Measurements from ENCODE around the gene TAP2.

TAP2 gene

GRCh38 chr6:32867022-32867477 lies 28.5 kb upstream of the TAP2 start:
- Histone ChIP-seq H3K9me3 (no peaks in the 10 kb centered on the region), H3K4me1 (peaks cover 3% of the 10 kb centered on the region; the same call in 1 of the 2 replicates), H3K4me3 (ENCODE audit: low read depth, low read length) (no peak overlapping the region), H3K36me3 (no peaks in the 10 kb centered on the region), H3K27me3 (peaks cover 75% of the 10 kb centered on the region)
- no peak for DNase-seq
- TF ChIP-seq, protein P1, sequence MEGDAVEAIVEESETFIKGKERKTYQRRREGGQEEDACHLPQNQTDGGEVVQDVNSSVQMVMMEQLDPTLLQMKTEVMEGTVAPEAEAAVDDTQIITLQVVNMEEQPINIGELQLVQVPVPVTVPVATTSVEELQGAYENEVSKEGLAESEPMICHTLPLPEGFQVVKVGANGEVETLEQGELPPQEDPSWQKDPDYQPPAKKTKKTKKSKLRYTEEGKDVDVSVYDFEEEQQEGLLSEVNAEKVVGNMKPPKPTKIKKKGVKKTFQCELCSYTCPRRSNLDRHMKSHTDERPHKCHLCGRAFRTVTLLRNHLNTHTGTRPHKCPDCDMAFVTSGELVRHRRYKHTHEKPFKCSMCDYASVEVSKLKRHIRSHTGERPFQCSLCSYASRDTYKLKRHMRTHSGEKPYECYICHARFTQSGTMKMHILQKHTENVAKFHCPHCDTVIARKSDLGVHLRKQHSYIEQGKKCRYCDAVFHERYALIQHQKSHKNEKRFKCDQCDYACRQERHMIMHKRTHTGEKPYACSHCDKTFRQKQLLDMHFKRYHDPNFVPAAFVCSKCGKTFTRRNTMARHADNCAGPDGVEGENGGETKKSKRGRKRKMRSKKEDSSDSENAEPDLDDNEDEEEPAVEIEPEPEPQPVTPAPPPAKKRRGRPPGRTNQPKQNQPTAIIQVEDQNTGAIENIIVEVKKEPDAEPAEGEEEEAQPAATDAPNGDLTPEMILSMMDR (IDR thresholded peaks at IDR 0.05; ENCODE audit: low read depth, low read length): no peak

DNA sequence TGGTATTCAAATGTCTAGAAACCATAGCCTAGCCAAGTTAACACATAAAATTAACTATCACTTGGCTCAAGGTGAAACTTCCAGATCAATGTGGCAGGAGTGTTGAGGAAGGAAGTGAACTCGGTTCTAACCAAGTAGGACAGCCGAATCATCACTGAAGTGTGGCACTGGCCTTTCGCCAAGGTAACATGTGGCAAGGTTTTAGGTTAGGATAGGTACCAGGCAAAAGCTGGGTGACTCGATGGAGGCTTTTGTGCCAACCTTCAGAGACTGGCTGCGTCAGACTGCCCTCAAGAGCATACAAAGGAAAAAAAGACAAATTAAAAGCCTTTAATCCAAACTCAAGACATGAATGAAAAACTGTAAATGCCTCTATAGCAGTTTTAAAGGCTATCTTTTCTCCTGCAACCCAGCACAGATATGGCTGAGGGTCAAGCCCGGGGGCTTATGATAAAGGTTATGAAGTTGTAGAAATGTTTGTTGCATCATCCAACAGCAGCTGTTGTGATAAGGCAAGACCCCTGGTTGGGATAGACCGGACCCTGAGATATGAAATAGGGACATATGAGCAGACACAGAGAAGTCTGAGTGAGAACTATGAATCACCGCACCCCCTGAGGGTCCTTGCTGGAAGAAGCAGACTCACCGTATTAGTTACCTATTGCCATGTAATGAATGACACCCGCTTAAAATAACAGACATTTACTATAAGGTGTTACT lies 27.3 kb upstream of the TAP2 start:
- H3K36me3 ChIP-seq: no peaks in the 10 kb centered on the region
- no peak for DNase-seq
- no peak overlapping the region for H3K4me3 ChIP-seq (ENCODE audit: low read depth, low read length)
- no peaks in the 10 kb centered on the region for H3K9me3 ChIP-seq
- H3K27me3 ChIP-seq: peaks cover 77% of the 10 kb centered on the region
- TF ChIP-seq, protein P1 (IDR thresholded peaks at IDR 0.05; ENCODE audit: low read depth, low read length): no peak
- H3K4me1 ChIP-seq: peaks cover 3% of the 10 kb centered on the region

- H3K4me1 ChIP-seq: no peaks in the 10 kb centered on the region; the same call in 1 of the 2 replicates
Observed at GRCh38 chr6:32862725-32863124, 24.2 kb upstream of the TAP2 start.

DNA sequence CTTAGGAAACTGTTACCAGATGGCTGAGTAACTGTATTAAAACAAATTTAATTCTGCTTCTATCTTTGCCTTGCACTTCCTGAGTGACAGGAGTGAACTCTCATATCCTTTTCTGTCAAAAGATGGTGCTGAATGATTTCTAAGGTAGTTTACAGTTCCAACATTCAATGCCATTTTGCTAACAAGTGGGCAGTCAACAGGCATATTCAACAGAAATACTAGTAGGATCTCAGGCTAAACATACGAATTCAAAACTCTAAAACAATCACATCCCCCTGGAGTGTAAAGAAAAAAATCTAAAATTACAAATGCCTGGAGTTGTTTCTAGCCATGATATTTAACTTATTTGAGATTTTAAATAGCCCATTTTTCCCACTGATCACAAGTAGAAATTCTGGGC lies 22.1 kb upstream of the TAP2 start:
- H3K36me3 ChIP-seq: no peaks in the 10 kb centered on the region
- H3K9me3 ChIP-seq: no peaks in the 10 kb centered on the region
- TF ChIP-seq, protein P1 (IDR thresholded peaks at IDR 0.05; ENCODE audit: low read depth, low read length): no peak
- peaks cover 94% of the 10 kb centered on the region for H3K27me3 ChIP-seq
- no peaks in the 10 kb centered on the region; the same call in 1 of the 2 replicates for H3K4me1 ChIP-seq
- no peak overlapping the region for H3K4me3 ChIP-seq (ENCODE audit: low read depth, low read length)
- no peak for DNase-seq

More at GRCh38 chr6:32862725-32863124, 24.2 kb upstream of the TAP2 start:
- DNase-seq: no peak
- TF ChIP-seq, protein P1 (IDR thresholded peaks at IDR 0.05; ENCODE audit: low read depth, low read length): no peak
- H3K27me3 ChIP-seq: peaks cover 94% of the 10 kb centered on the region
- H3K4me3 ChIP-seq (ENCODE audit: low read depth, low read length): no peak overlapping the region
- no peaks in the 10 kb centered on the region for H3K36me3 ChIP-seq
- no peaks in the 10 kb centered on the region for H3K9me3 ChIP-seq

- TF ChIP-seq, protein P1 (IDR thresholded peaks at IDR 0.05; ENCODE audit: low read depth, low read length): no peak
- no peak for DNase-seq
- Histone ChIP-seq H3K4me1 (no peaks in the 10 kb centered on the region; the same call in 1 of the 2 replicates), H3K9me3 (no peaks in the 10 kb centered on the region), H3K27me3 (peaks cover 94% of the 10 kb centered on the region), H3K36me3 (no peaks in the 10 kb centered on the region), H3K4me3 (ENCODE audit: low read depth, low read length) (no peak overlapping the region)
Observed at GRCh38 chr6:32858194-32858593, 19.7 kb upstream of the TAP2 start.
